SH-SY5Y (cell line): ENCODE measurements around the gene RPS19BP1.

Source experiments
- GATA2 ChIP-seq: IDR thresholded peaks from 2 replicates; pipeline ENCODE4 v1.6.1; 2011; ENCODE audit warnings: mild to moderate bottlenecking, low read depth, low read length
- GATA3 ChIP-seq: IDR thresholded peaks from 2 replicates; pipeline ENCODE4 v1.6.1; 2011; ENCODE audit warnings: low read depth, mild to moderate bottlenecking, low read length, moderate library complexity

DNA sequence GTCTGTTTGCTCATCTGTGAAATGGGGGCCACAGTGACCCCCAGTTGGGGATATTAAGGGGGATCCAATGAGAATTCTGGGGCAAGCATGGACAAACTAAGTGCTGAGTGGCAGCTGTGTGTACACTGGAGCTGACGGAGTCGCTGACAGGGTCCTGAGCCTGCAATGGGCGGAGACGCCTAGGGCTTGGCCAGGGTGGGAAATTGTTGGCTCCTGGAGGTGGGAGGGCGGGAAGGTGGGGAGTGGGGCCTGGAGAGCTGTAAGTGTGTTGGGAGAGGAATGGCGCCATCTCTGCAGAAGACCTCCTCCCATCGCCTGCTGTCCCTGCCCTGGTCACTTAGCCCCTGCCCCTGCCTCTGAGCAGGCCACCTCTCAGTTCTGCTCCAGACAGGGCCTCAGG, 45.4 kb upstream of the RPS19BP1 start:
- TF ChIP-seq GATA2 (no peak), GATA3 (no peak)
